ENCODE results near the gene NAT10.

Gene NAT10

DNA sequence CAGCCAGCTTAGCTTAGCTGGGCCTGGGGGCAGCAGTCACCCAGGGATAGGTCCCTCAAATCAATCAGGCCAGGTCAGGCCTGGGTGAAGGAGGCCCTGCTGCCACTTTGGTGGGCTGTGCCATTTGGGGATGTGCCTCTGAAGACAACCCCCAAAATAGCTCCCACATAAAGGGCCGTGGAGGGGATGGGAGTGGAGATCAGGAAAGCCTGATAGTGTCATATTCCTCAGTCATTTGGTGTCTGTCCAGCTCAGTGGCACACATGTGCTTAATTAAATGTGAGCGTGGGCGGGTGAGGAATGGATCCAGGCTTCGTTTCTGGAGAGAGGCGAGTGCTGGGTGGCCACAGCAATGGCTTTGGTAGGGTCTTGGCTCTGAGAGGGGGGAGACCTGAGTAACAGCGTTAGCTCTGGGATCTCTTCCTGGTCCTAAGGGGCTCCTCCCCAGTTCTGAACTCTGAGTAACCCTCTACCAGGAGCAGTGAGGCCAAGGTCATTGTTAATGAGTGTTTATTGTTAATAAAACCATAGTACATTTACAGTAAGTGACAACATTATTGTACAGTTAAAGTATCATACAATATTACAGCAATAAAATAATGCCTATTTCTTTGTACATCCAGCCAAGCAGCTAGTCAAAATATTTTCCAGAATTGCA lies 45.2 kb downstream of the NAT10 start:
- DNase-seq = no peak

DNA sequence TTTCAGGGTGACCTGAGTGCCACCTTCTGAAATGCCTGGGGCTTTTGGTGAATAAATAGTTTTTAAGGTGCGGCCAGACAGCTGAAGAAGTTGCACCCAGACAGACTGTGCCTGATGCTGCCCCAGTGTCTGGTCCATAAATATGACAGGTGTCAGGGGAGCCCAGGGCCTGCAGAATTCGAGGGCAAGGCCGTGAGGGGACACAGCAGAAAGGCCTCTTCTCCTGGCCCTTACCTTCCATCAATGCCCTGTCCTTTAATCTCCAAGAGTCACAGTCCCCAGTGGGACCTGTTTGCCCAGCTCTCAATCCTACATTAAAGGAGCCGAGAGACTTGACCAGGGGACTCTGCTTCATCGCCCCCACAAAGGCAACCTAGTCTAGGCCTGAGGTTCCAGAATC lies 45.7 kb downstream of the NAT10 start:
- no peak for DNase-seq

DNA sequence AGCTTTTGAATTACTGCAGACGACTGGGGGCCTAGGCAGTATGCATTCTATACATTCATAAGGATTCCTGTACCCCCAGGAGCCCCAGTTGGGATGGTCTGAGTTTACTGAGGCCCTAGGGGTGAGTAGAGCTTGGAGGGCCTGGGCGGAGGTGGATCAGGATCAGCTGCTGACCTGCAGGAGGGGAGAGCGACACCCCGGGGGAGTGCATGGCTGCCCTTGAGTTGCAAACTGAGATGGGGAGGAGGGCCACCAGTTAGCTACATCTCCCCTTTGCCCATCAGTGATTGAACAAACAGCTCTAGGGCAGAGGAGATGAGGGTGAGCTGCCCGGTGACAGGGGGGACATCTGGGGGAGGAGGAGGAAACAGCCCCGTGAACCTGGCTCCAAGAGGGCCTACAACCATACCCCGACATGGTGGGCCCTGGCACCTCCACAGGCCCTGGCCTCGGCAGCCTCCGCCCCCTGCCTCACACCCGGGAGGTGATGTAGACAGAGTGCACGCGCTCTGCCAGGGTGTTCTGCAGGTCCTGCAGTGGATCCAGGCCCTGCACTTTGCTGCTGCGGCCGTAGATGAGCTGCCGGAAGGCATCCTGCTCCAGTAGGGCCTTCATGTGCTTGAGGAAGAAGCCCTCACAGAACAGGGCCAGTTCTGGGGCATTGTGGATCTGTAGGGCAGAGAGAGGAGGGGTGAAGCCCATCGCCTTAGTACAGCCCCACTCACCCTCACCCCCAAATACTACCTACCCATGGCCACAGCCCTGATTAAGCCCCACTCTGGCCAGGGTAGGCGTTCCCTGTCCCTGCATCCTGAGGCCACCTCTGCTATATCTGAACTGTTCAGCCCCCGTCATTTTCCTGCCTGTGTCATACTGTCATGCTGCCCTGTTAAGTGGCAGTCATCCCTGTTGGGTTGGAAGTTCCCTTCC lies 46.8 kb downstream of the NAT10 start:
- DNase-seq = no peak

DNA sequence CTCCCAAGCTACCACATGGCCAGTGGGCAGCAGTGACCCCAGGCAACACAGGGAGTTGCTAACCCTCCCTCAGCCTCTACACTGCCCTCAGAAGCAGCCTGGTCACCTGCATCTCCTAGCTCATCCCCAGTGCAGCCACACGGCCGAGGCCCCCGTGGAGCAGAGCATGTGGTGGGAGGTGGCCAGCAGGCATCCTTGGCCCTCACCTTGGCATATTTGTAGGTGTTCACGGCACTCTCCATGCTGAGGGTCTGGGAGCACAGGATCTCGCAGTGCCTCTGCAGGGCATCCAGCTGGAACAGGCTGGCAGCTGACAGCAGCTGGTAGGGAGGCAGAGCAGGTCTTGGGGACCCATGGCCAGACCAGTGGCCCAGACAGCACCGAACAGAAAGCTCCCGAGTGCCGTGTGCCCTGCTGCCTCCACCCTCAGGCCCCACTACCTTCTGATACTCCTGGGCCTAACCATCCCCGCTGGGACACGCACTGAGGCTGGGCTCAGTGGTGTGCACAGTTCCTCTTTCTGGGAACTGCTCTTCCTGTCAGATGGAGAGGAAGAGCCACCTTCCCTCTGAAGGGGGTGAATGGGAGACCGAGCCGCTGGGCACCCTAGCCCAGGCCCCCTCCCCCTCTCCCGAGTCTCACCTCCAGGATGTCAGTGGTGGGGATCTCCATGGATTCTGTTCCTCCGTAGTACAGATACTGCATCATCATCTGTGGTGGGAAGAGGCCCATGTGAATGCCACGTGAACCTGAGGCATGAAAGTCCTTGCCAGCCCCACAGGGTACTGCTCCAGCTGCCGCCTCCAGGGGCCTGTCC lies 48.8 kb downstream of the NAT10 start:
- DNase-seq = no peak

DNA sequence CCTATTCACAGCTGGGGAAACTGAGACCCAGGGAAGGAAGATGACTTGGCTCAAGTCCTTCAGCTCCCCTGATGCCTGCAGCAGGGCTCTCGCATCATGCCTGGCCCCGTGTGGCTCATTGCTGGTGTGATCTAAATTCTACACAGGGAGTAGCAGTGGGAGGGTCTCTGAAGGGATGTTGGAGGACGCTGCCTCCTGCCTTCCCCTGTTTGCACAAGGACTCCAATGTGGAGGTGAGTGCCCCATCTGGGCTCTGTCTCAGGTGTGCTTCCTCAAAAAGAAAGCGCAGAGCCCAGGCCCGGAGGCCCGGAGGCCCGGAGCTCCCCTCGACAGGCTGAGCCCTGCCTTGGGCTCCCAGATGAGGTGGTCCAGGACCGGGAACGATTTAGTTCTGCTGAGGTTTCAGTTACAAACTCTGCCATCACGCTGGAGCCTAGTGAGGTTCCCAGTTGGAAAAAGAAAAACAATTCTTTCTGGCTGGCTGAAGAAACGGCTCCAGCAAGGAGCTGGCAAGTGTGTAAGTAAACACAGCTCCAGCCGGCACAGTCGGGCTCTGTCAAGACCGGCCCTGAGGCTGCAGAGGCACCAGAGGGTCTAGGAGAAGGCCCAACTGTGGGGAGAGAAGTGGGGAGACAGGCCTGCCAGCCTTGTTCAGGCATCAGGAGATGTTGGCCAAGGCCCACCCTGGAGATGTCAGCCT lies 49.8 kb downstream of the NAT10 start:
- no peak for DNase-seq

DNA sequence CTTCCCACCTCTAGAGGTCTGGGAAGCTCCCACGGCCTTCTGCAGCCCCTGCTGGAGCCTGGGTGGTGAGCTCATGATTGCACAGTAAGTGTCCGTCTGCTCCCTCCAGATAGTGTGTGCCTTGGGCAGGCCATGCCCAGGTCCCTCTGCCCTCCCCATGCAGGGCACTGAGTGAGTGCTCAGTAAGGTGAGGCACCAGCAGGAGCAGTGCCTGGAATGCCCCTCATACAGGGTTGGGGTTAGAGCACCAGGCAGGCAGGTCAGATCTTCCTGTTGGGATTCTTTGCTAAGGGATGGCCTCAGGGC lies 50.3 kb downstream of the NAT10 start:
- no peak for DNase-seq

DNA sequence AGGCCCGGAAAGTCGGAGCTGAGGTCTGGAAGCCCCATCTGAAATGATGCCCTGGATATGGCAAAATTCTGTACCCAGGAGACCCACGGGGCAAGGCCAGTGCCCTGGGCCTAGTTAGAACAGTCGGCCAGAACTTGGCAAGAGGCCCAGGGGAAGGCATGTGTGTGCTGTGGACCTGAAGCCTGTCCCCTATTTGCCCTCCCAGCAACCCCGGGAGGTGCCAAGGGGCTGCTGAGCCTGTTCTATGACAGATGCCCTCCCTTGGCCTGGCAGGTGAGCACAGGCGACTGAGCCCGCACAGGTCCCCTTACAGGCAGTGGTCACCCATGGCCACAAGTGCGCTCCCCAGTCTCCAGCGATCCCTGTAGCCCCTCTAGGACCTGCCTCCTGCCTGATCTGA lies 51.7 kb downstream of the NAT10 start:
- DNase-seq = no peak

DNA sequence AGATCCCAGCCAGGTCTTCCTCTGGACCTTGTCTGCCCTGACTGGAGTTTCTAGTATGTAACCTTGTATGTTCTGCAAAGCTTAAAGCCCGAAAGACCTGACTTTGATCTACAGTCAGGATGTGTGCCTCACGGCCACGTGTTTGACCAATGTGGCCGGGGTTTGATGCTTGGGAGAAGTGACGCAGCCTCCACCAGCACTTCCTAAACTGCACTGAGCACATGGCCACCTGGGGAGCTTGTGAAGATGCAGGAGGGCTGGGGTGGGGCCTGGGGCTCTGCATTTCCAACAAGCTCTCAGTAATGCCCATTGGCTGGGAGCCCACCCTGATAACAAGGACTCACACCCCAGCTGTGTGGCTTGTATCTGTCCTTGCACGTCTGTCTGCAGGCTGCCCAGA lies 53.2 kb downstream of the NAT10 start:
- no peak for DNase-seq

DNA sequence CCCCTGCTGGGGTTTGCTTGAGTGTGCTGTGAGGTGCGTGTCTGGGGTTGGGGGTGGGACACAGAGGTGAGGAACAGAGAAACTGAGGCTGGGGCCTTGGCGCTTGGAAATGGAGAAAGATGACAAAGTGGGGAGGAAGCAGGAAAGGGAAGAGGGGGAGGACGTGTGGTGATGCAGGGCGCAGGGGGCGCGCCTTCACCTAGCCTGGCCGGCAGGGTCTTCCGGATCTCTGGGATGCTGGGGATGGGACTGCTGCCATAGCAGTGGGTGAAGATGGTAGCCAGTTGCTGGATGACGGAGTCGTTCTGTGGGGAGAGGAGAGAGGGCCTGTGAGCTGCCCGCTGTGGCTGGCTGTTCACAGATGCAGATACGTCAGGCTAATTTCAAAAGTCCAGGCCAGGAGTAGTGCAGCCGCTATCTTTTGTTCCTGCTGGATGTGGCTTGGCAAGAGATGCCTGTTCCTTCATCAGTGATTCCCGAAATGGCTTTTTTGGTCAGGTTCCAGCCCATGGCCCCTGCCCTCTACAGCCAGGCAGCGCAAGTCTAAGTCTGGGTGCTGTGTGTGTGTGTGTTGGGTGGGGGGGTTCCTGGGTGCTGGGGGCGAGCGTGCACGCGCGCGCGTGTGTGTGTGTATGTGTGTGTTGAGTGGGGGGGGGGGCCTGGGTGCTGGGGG lies 54.8 kb downstream of the NAT10 start:
- DNase-seq = no peak

DNA sequence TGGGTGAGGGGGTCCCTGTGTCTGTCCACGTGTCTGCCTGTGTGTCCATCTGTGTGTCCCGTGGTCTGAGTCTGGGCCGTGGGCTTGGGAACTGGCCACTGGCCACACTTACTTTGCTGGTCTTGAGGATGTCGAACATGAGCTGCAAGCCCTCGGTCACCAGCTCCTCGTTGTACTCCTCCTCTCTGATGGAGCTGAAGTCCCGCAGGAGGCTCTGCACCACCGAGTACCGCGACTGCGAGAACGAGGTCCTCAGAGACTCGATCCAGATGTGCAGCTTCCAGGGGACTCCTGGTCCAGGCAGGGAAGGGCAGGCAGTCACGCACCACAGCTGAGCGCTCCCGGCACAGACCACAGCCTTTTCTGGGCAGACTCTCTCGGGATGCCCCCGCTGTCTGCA lies 55.4 kb downstream of the NAT10 start:
- DNase-seq = no peak

DNA sequence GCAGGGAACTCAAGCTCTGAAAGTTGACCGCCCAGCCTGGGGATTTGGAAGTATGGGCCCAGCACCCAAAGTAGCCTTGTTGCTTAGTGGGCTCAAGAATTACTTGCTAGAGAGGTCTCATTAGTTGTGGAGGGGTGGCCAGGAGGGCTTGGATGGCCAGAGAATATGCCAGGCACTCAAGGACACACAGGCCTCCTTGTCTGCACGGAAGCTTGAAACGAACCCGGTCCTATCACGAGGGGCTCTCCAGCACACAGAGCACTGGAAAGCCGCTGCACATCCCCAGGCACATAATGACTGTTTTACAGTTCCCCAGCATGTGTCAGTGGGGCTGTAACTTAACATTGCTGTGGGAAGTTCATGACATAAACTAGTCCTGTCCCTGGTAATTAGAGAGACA lies 55.9 kb downstream of the NAT10 start:
- no peak for DNase-seq

DNA sequence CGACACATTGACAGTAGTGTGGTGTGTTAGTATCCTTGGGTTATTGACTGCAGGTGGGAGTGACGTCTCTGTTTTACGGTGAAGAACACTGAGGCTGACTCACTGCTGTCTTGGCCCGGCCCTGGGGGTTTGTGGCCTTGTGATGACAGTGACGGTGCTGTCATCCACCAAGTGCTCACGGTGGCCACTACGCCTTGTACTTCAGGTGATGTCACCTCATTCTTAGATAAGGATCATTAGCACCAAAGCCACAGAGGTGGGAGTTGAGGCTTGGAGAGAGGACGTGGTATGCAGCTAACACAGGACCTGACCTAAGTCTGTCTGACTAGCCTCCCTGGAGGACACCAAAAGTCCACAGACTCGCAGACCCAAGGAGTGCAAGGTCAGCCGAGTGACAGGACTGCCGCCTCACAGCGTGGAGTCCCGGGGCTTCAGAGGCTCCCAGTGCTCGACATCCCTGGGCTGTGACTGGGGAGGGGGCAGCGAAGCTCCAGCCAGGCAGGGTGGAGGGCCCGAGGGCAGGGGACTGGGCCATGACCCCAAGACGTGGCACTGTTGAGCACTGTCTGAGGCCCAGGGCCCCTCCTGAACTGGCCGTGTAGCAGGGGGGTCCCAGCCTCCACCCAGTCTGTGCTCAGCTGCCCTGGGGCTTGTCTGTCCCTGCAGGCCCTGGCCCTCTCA lies 56.5 kb downstream of the NAT10 start:
- DNase-seq = no peak

DNA sequence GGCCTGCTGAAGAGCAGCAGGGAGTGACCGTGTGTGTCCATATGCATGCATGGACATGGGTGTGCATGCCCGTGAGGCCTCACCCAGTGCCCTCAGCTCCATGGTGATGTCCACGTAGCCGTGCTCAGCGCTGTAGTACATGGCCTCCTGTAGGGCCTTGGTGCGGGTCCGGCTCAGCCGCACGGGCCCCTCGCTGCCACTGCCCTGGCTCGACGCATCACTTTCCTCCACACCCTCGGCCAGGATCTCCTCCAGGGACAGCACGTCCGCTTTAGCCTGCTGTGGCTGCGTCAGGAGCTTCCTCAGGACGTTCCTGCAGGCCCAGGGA lies 57.0 kb downstream of the NAT10 start:
- DNase-seq = no peak

DNA sequence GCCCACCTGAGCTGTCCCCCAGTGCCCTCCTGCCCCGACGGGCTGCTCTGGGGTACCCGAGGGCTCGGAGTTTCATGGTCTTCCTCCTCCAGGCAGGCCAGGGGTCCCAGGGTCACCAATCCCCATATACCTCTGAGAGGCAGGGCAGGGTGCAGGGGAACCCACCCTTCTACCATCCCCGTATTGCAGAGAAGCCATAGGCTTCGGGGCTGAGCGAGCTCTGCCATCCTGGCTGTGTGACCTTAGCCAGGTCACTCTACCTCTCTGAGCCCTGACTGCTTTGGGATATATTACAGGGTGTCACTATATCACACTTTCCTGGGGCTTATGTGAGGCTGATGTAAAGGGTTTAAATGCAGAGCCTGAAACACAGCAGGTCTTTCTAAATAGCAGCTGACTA lies 57.4 kb downstream of the NAT10 start:
- no peak for DNase-seq

DNA sequence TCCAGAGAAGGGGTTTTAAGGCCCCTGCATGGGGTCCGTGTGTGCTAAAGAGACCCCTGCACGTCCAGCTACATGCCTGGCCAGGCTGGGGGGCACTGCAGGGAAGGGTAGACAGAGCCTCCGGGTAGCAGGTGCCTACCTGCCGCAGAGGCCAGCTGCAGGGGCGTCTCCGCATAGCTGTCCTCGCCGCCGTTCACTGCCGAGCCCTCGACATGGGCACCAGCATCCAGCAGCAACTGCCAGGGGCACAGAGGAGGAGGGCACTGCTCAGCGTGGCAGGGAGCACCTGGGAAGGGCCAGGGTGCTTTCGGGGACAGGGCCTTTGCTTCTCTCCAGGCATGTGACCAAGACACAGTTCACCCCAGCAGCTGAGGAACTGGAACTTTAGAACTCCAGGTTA lies 59.7 kb downstream of the NAT10 start:
- DNase-seq = no peak

DNA sequence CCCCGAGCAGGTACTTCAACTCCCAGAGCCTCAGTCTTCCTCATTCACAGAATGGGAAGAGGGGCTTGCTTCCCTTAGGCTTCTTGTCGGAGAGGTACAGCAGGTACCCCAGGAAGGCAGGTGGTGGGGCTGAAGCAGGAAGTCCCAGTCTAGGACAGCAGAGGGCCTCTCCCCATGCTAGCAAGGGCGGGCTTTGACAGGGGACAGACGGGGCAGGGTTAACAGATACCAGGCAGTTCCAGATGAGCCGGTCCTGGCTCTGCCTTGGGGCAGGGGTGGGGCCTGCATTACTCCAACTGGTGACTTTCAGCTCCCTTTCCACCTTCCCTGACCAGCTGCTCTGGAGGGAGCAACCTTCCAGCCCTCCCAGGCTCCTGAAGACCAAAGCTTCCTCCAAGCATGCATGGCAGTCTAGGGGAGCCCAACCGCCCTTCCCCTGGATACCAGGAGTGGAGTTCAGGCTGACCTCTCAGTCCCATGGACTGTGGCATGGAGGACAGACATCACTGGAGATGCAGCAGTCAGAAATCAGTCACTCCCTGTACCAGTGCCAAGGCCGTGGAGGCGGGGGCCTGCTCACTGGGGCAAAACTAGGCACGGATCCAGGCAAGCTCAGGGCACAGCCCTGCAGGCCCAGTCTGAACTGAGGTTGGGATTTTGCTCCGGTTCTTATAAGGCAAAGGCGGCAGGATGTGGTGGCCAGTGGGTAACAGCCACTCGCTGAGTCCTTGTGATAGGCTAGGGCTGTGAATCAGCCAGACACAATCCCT lies 60.5 kb downstream of the NAT10 start:
- no peak for DNase-seq

DNA sequence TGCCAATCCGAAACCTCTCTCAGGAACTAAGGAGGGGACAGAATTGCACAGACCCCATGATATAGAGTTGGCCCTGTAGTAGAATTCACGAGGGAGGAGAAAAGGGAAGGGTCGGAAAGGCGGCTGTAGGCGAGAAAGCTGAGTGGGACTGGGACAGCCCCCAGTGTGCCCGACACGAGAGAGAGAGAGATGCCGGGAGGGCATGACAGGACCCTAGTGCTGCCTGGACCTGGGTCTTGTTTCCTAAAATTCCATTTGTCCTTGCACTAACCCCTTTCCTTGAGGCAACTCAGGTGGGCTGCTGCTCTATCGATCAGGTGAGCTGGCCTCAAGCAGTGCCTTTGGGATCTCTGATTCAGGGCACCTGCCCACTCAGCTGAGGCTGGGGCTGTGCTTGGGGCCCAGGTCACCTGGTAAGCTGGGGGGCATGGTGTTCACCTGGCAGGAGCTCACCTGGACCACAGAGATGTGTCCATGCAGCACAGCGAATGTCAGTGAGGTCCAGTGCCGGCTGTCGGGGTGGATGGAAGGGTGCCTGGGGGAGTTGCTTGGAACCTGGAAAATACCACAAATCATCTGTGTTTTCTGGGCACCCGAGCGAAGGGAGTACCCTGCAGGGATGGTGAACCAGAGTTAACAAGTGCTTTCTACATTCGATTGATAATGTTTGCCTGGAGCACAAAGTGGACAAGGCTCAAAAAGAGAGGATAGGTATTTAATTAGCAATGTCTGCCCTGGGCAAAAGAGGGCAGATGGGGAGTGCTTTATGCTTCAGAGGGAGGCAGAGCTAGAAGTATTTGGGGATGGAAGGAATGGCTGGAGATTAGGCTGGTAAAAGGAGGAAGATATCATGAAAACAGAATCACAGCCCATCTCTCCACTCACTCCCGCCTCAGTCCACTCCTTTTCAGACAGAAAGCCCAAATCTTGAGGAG lies 61.6 kb downstream of the NAT10 start:
- DNase-seq = no peak

DNA sequence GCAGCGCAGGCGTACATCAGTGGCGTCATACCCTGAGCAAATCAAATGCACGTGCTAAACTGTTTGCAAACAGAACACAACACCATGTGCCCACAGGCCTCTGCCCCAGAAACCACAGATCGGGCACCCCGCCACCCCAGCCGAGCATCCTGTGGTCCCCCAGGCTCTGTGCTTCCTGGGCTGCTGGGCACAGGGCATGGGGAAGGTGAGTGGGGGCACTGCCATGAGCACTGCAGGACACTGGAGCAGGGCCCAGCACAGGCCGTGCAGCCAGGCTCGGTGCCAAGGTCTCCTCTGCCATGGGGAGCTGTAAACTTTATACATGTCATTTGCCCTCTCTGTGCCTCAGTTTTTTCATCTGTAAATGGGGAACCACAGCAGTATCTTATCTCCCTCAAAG lies 62.5 kb downstream of the NAT10 start:
- no peak for DNase-seq

DNA sequence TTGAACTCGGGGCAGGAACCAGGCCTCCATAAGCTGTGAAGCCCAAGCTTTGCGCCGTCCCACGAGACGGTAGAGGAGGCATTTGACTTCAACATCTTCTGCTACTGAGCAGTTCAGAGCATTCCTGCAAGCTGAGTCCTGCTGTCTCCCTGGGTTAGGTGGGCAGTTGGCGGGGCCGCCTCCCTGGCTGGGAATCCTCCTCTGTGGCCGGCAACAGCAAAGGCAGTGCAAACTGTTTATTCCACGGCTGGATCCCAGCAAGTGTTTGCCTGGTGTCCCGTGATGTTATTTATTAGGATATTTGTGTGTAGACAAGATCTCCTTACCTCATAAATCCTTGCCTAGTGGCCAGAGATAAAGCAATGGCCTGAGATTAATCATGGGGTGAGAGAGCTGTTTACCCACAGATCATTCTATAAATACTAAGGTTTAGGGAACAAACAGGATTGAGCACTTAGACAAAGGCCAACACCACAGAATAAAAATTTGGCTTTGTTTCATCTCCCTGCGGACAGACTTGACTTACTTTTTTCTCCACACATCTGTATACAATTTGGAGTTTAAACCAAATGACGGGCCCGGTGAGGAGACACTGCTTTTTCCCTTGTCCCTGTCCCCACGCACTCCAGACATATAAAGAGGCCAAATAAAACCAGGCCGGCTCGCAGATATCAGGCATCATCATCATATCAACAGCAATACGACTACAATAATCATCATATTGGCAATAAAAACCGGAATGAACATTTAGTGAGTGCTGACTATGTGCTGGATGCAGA lies 63.4 kb downstream of the NAT10 start:
- DNase-seq = no peak
